Pulmonary artery endothelial cell (primary cell): Measurements from ENCODE around the gene KYNU. TPM values are rescaled to one million over a fixed set of nuclear protein-coding genes. Genes with fewer than 3 reads are reported as not detected.
"Not testable (repeated sequence)": the region's sequence is repeated elsewhere in the genome, so short reads cannot be mapped to it uniquely, and the experiment has no call there.

Experiments used
- DNase-seq: peaks from one replicate; pipeline ENCODE4 v3.0.0-alpha.2; 2011; ENCODE audit warnings: low read depth, low spot score
- total RNA-seq: library from RNA; depleted of rRNA; stranded (reverse); fragments of >200 nt; gene quantifications from 2 replicates; pipeline ENCODE4 v1.2.3, GENCODE V29; 2014

KYNU gene
- total RNA-seq, 1 donor from 2014 or later: 0.07 TPM

DNA sequence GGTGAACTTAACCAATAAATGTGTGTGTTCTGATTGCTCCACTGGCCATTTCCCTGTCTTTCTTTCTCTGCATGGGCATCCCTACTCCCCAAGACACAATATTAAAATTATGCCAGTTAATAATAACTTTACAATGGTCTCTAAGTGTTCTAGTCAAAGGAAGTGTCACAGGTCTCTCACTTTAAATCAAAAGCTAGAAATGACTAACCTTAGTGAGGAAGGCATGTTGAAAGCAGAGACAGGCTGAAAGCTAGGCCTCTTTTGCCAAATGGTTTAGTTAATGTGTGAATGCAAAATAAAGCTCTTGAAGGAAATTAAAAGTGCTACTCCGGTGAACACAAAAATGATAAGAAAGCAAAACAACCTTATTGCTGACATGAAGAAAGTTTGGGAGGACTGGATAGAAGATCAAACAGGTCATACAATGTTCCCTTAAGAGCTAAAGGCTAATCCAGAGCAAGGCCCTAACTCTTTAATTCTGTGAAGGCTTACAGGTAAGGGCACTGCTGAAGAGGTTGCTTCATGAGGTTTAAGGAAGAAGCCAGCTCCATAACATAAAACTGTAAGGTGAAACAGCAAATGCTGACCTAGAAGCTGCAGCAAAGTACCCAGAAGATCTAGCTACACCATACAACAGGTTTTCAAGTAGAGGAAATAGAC, 207.8 kb downstream of the KYNU start:
- DNase-seq: no peak

DNA sequence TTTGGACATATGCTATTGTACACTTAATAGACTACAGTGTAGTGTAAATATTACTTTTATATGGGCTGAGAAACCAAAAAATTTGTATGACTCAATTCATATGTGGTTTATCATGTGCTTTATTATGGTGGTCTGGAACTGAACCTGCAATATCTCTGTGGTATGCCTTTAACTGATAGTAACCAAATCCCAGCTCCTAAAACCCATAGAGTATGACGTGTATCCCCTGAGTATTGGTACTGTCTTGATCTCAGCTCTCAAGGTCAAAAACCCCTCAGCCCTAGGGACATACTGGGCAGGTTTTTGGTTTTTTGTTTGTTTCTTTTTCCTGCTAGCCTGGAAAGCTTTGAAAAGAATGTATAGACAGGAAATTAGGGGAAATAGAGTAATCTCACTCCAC, 209.6 kb downstream of the KYNU start:
- no peak for DNase-seq

DNA sequence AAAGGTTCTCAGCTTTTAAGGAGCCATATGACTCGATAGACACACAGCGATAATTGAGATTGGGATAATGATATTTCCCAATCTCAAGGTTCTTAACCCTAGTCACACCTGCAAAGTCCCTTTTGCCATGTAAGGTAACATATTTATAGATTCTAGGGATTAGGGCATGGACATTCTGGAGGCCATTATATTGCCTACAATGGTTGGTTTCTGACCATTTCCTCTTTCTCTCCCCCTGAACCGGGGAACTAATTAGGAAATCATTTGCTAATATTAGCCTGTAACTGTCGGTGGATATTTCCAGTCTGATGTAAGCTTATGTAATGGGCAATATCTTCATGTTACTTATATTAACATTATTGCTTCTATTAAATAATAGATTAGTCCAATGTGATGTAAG, 210.9 kb downstream of the KYNU start:
- DNase-seq: no peak

DNA sequence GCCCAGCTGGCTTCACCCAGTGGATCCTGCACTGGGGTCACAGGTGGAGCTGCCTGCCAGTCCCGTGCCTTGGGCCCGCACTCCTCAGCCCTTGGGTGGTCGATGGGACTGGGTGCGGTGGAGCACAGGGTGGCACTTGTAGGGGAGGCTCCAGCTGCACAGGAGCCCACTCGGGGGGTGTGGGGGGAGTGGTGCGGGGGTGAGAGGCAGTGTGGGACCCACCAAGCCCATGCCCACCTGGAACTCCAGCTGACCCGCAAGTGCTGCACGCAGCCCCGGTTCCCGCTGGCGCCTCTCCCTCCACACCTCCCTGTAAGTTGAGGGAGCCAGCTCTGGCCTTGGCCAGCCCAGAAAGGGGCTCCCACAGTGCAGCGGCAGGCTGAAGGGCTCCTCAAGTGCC, 212.1 kb downstream of the KYNU start:
- DNase-seq: not testable (repeated sequence)
